ENCODE data around the gene NOS2.

- TF ChIP-seq CTCF (IDR thresholded peaks at IDR 0.05; ENCODE audit: low read length) (no peak), EZH2 (IDR thresholded peaks at IDR 0.05; ENCODE audit: borderline replicate concordance, low read length) (no peak)
These were observed 66.6 kb downstream of the NOS2 start for GRCh38 chr17:27733773-27734172.
